ENCODE results near the gene CHAC2.

CHAC2 gene

GRCh38 chr2:53780056-53780455 lies 12.5 kb downstream of the CHAC2 start:
- no peak for DNase-seq

- no peak for DNase-seq
Observed at GRCh38 chr2:53782676-53783075, 15.1 kb downstream of the CHAC2 start.

GRCh38 chr2:53784436-53784835 lies 16.8 kb downstream of the CHAC2 start:
- DNase-seq, result no peak

- no peak for DNase-seq
Observed at GRCh38 chr2:53785366-53785765, 17.8 kb downstream of the CHAC2 start.

- DNase-seq, result peak; percentile 19 to 20
Observed at GRCh38 chr2:53786352-53786704, 18.7 kb downstream of the CHAC2 start.

- DNase-seq, result peak; percentile 86 to 90
Observed at GRCh38 chr2:53786705-53787613, 19.4 kb downstream of the CHAC2 start, which contains the start of the genes ASB3 and ERLEC1. Gene ASB3 (minus strand): TSS chr2:53786953. CDS start chr2:53765572, 21,381 bp downstream. Gene ERLEC1 (plus strand): TSS chr2:53787044. CDS start chr2:53787211, 167 bp downstream.

GRCh38 chr2:53787614-53788289 lies 20.1 kb downstream of the CHAC2 start:
- DNase-seq, result no peak

GRCh38 chr2:53793261-53793660 lies 25.7 kb downstream of the CHAC2 start:
- DNase-seq, result no peak

- no peak for DNase-seq
Observed at GRCh38 chr2:53793821-53794220, 26.2 kb downstream of the CHAC2 start.

GRCh38 chr2:53801547-53801946 lies 33.9 kb downstream of the CHAC2 start:
- no peak for DNase-seq

- DNase-seq, result no peak
Observed at GRCh38 chr2:53802617-53803151, 35.1 kb downstream of the CHAC2 start.

- no peak for DNase-seq
Observed at GRCh38 chr2:53811601-53812000, 44.0 kb downstream of the CHAC2 start.

- no peak for DNase-seq
Observed at GRCh38 chr2:53813151-53813550, 45.5 kb downstream of the CHAC2 start.

- no peak for DNase-seq
Observed at GRCh38 chr2:53818854-53819435, 51.3 kb downstream of the CHAC2 start.

- DNase-seq, result no peak
Observed at GRCh38 chr2:53819634-53820033, 52.0 kb downstream of the CHAC2 start.

GRCh38 chr2:53820048-53820447 lies 52.4 kb downstream of the CHAC2 start:
- DNase-seq, result no peak

GRCh38 chr2:53820711-53821110 lies 53.1 kb downstream of the CHAC2 start:
- no peak for DNase-seq

- no peak for DNase-seq
Observed at GRCh38 chr2:53821810-53822209, 54.2 kb downstream of the CHAC2 start.

GRCh38 chr2:53823639-53824038 lies 56.0 kb downstream of the CHAC2 start:
- DNase-seq, result peak; percentile 14 to 30

All from activated CD4-positive, alpha-beta T cell treated with anti-CD3 and anti-CD28 coated beads, Interleukin-2, amount 50 U/mL, for 48 hours (primary cell).